22Rv1 (cell line): ENCODE data around the gene SNAPC4.

Experiments used
- H3K27ac ChIP-seq: fragments of 450-650 bp; 2 replicates; pipeline ENCODE4 v1.5.1; 2017
- ZFX ChIP-seq: fragments of 450-650 bp; IDR thresholded peaks from 2 replicates; pipeline ENCODE4 v1.6.1; 2017; ENCODE audit warnings: antibody characterized with exemption, borderline replicate concordance
- TF ChIP-seq, protein P1 (sequence below): fragments of 450-650 bp; IDR thresholded peaks from 2 replicates; pipeline ENCODE4 v1.5.1; 2017; ENCODE audit warnings: mild to moderate bottlenecking

Gene SNAPC4

GRCh38 chr9:136365775-136366222 is 34.2 kb downstream of the SNAPC4 start:
- no peak overlapping the region for H3K27ac ChIP-seq
- no peak for TF ChIP-seq ZFX
- TF ChIP-seq, protein P1, sequence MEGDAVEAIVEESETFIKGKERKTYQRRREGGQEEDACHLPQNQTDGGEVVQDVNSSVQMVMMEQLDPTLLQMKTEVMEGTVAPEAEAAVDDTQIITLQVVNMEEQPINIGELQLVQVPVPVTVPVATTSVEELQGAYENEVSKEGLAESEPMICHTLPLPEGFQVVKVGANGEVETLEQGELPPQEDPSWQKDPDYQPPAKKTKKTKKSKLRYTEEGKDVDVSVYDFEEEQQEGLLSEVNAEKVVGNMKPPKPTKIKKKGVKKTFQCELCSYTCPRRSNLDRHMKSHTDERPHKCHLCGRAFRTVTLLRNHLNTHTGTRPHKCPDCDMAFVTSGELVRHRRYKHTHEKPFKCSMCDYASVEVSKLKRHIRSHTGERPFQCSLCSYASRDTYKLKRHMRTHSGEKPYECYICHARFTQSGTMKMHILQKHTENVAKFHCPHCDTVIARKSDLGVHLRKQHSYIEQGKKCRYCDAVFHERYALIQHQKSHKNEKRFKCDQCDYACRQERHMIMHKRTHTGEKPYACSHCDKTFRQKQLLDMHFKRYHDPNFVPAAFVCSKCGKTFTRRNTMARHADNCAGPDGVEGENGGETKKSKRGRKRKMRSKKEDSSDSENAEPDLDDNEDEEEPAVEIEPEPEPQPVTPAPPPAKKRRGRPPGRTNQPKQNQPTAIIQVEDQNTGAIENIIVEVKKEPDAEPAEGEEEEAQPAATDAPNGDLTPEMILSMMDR = no peak

DNA sequence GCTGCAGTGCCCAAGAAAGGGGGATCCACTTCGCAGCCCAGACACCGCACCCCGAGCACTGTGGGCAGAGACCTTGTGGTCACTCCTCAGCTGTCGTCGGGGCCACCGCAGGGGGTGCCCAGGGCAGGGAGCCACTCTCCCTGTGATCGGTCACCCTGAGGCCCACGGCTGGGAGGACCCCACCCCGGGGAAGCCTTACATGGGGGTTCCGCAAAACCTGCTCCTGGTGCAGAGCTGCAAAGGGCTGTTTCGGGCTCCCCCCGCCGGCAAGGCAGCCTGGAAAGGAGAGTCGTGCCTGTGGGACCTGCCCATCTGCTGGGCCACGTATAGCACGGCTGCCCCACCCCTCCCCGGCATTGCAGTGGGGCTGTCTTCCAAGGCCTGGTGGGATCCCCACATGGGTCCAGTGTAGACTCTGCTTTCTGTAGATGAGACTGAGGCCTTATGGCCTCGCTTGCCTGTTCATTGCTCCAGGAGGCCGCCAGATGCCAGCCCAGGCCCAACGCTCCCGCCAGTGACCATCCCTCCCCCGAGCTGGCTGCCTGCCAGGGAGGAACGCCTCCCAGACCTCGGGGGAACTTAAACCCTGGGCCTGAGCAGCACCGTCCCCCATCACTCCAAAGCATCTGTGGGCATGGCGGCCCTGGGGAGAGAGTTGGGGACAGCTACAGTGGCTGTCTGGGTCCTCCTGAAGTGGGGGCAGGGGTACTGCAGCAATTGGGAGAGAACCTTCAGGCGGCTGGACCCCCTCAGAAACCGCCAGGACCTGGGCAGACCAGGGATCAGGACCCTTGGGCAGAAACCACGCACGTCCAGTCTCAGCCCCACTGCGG is 34.8 kb downstream of the SNAPC4 start:
- H3K27ac ChIP-seq = no peak overlapping the region
- TF ChIP-seq ZFX = no peak
- TF ChIP-seq, protein P1 = no peak

DNA sequence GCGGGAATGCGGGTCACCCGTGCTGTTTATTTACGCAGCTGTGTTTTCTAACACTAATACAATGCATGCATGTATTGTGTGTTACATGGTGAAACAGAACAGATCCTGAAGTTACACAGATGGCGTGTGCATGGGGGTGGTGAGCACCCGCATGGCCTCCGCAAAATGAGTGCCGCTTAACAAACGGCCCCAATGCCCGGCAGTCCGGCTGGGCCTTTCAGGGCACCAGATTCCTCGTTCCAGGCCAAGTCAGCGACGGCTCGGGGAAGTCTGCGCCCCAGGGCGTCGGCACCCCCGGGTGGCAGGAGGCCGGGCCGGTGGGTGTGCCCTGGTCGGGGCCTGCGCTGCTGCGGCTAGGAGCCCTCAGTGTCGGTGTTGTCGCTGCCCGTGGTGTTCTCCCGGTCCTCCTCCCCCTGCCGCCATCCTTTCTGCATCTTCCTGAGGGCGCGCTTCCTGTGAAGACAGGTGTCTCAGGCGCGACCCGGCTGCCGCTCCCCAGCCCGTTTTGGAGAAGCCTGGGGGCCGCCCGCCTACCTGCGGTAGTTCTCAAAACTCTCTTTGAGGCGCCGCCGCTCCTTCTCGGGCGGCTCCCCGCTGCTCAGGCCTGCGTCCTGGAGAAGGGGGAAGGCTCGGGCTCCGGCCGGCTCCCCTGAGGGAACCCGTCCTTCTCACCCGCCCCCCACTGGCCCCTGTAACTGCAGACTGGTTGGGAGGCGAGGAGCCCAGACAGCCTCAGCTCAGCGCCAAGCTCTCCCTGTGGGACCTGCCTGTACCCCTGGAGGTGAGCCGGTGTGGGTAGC is 35.8 kb downstream of the SNAPC4 start:
- TF ChIP-seq, protein P1 = peak; percentile 69
- no peak for TF ChIP-seq ZFX
- H3K27ac ChIP-seq = peak overlapping the region; percentile 94

DNA sequence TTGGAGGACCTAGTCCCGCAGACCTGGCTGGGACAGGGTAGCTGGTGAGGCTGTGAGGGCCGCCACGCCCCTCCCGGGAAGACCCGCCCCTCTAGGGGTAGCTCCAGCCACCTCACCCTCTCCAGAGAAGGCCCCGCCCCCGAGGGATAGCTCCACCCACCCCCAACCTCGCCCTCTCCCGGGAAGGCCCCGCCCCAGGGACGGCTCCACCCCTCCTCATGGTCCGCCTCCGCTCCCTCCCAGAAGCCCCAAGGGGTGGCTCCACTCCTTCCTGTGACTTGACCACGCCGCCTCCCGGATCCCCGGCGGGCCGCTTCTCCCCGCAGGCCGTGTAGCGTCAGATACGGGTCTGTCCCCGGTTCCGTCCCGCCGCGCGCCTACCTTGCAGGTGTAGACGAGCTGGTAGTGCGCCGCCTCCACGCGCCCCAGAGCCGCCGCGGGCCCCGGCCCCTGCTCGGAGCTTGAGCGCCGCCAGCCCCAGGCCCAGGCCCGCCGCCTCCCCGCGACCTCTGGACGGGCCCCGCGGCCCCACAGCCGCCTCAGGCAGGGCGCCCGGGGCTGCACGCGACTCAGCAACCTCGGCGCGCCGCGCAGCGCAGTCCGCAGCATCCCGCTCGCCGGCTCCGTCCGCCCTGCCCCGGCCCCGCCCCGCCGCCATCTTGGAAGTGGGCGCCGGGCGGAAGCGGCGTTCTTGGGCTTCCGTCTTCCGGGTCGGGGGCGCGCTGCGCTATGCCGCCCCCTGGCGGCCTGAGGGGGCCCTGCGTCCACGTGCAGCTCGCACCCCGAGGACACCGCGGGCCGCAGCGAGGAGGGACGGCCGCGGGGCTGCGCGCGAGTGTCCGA is 36.6 kb downstream of the SNAPC4 start, which contains the start of gene DNLZ:
Gene DNLZ (minus strand): TSS at position 639 of the 843 bp plus-strand sequence. CDS start 30 bp downstream, at position 609.
- TF ChIP-seq ZFX = no peak
- TF ChIP-seq, protein P1 = peak; percentile 99
- H3K27ac ChIP-seq = peak within 1 kb of the TSS; percentile 94

GRCh38 chr9:136362450-136362784 is 37.6 kb downstream of the SNAPC4 start:
- peak overlapping the region; percentile 94; the same call in 1 of the 2 replicates for H3K27ac ChIP-seq
- TF ChIP-seq, protein P1 = no peak
- no peak for TF ChIP-seq ZFX

DNA sequence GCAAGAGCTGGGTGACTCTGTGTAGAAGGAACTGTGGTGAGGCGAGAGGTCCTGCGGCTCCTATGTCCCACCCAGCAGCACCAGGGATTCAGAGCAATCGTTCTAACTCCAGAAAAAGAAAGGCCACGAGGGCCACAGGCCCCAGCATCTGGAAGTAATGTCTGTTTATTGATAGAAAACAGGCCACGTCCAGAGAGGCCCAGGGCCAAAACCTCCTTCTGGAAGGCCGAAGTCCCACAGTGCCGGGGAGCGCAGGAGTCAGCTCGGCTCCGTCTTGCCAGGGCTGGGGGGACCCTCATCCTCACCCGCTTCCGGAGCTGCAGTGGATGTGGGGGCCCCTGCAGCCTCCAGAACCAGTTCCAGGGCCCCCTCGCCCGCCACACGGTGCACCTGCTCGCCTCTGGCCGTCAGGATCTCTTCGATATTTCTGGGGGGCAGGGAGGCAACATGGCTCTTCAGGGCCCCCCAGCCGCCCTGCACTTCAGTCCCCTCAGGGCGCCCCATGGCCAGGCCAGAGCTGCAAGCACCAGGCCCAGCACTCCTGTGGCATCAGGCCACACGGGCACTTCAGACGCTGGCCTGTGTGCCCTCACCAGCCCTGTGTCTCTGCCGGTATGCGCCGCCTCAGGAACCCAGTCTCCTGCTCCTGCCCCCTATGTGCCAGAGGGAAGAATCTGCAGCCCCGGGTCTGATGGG is 38.1 kb downstream of the SNAPC4 start:
- TF ChIP-seq ZFX = no peak
- TF ChIP-seq, protein P1 = no peak

More for the DNA sequence above, 38.1 kb downstream of the SNAPC4 start:
- H3K27ac ChIP-seq = no peak overlapping the region
